Measurements from ENCODE around the gene RAB28.

GRCh38 chr4:13409324-13409723 is 74.8 kb downstream of the RAB28 start:
- TF ChIP-seq CTCF (conservative IDR thresholded peaks at IDR 0.05) (no peak), ZFX (IDR thresholded peaks at IDR 0.05) (no peak)

Measured in C4-2B (cell line).